Activated B cell treated with CpG ODN at 0.5 μM for 24 hours (primary cell): ENCODE data around the gene KCNJ11. TPM values are rescaled to one million over a fixed set of nuclear protein-coding genes. Genes with fewer than 3 reads are reported as not detected.

ENCODE experiments used
- ATAC-seq: fragments of 200-7000 bp; cut with Tn5 transposase; one replicate; pipeline ENCODE4 v1.10.0; 2021; ENCODE audit warnings: low read depth, mild to moderate bottlenecking, moderate library complexity
- CTCF ChIA-PET: fragments of 350-600 bp; sonication (Branson Sonifier 250); formaldehyde crosslinking; loops from one replicate; lab custom pipeline; 2021; ENCODE audit warnings: antibody characterized with exemption; lab: Charles Lee
- POLR2A ChIA-PET: fragments of 350-600 bp; sonication (Branson Sonifier 250); formaldehyde crosslinking; loops from one replicate; lab custom pipeline; 2021; ENCODE audit warnings: antibody characterized with exemption; lab: Charles Lee
- DNase-seq: peaks from one replicate; pipeline ENCODE4 v3.0.0; 2022
- H3K27ac Mint-ChIP-seq: one replicate; pipeline ENCODE4 v1.8.0; 2020; ENCODE audit warnings: mixed read lengths
- H3K27me3 Mint-ChIP-seq: one replicate; pipeline ENCODE4 v1.8.0; 2021; ENCODE audit warnings: mixed read lengths
- H3K36me3 Mint-ChIP-seq: one replicate; pipeline ENCODE4 v1.8.0; 2021; ENCODE audit warnings: low read depth, mixed read lengths
- H3K4me1 Mint-ChIP-seq: one replicate; pipeline ENCODE4 v1.8.0; 2021; ENCODE audit warnings: mixed read lengths
- H3K4me3 Mint-ChIP-seq: one replicate; pipeline ENCODE4 v1.8.0; 2020; ENCODE audit warnings: mild to moderate bottlenecking, mixed read lengths
- H3K9me3 Mint-ChIP-seq: one replicate; pipeline ENCODE4 v1.8.0; 2020; ENCODE audit warnings: mixed read lengths
- intact Hi-C: fragments of 100-400 bp; cut with micrococcal nuclease; formaldehyde crosslinking; loops from one replicate; pipeline ENCODE4 v1.15.1; 2024
- total RNA-seq: library from RNA; stranded (reverse); gene quantifications from 2 replicates; pipeline ENCODE4 v1.2.3, GENCODE V29; 2022
- TF ChIP-seq, protein P1 (sequence below): fragments of 200-600 bp; IDR thresholded peaks from one replicate; pipeline ENCODE4 v1.8.0; 2022; ENCODE audit warnings: antibody characterized with exemption, mild to moderate bottlenecking

KCNJ11 gene
- total RNA-seq, 1 donor from 2014 or later: 1.2 TPM

DNA sequence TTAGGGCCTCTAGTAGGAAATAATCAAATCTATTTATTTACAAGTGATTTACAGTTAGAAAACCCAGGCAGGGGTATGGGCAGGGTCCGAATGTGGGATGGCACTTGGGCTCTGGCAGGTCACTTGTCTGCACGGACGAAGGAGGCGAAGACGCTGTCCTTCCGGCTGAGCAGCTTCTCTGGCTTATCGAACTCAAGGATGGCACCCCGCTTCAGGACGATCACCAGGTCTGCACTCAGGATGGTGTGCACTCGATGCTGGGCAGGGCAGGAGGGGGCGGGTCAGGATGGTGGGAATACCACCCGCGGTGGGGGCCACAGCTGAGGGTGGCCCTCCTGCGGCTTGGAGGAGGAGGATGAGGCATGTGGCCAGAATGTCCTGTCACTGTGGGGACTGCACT, 4.4 kb upstream of the KCNJ11 start:
- intact Hi-C loops: no loop called here
- no peak overlapping the region for H3K4me3 Mint-ChIP-seq
- ChIA-PET POLR2A (no interaction called here), CTCF (no interaction called here)
- H3K36me3 Mint-ChIP-seq: no peaks in the 10 kb centered on the region
- ATAC-seq (no peak), DNase-seq (no peak)
- TF ChIP-seq, protein P1, sequence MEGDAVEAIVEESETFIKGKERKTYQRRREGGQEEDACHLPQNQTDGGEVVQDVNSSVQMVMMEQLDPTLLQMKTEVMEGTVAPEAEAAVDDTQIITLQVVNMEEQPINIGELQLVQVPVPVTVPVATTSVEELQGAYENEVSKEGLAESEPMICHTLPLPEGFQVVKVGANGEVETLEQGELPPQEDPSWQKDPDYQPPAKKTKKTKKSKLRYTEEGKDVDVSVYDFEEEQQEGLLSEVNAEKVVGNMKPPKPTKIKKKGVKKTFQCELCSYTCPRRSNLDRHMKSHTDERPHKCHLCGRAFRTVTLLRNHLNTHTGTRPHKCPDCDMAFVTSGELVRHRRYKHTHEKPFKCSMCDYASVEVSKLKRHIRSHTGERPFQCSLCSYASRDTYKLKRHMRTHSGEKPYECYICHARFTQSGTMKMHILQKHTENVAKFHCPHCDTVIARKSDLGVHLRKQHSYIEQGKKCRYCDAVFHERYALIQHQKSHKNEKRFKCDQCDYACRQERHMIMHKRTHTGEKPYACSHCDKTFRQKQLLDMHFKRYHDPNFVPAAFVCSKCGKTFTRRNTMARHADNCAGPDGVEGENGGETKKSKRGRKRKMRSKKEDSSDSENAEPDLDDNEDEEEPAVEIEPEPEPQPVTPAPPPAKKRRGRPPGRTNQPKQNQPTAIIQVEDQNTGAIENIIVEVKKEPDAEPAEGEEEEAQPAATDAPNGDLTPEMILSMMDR: no peak
- no peaks in the 10 kb centered on the region for H3K9me3 Mint-ChIP-seq
- H3K27ac Mint-ChIP-seq: no peak overlapping the region
- H3K4me1 Mint-ChIP-seq: peaks cover 18% of the 10 kb centered on the region
- H3K27me3 Mint-ChIP-seq: no peaks in the 10 kb centered on the region

DNA sequence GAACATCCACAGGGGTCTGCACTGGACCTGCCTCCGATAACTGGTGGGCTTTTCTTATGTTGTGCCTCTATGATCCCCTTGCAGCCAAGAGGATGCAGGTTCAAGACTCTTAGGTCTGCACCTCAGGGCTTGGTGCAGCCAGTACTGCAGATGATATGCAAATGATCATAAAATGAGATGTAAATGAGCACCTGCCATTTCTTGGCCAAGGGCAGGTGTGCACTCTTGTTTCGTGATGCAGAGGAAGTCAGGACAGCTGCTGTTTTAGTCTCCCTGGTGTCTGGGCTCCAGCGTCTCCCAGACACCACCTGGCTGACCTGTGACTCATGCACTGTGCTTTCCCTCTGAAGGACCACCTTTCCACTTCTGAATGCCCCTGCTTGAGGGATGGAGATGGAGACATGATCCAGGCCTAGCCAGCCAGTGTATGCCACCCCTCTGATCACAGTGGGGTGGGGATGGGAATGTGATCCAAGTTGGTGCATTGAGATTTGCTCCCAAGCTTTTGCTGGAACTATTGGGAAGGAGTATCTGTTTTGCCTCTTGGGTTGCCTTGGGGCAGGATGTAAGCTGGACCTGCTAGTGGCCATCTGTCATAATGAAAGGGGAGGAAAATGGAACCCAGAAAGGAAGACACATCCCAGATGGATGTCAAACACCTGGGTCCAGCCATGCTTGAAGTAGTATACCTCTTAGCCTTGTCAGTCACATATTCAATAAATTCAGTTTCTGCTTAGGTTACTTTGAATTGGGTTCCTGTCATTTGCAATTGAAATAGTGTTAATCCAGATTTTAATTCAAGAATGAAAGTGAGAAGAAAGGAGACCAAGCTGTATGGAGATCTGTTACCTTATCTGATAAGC, 3.3 kb upstream of the KCNJ11 start:
- no peaks in the 10 kb centered on the region for H3K27me3 Mint-ChIP-seq
- CTCF ChIA-PET: no interaction called here
- POLR2A ChIA-PET: no interaction called here
- H3K27ac Mint-ChIP-seq: peak overlapping the region; percentile 20
- TF ChIP-seq, protein P1: no peak
- H3K36me3 Mint-ChIP-seq: no peaks in the 10 kb centered on the region
- peaks cover 18% of the 10 kb centered on the region for H3K4me1 Mint-ChIP-seq
- intact Hi-C loops: no loop called here
- no peaks in the 10 kb centered on the region for H3K9me3 Mint-ChIP-seq
- ATAC-seq (no peak), DNase-seq (no peak)
- H3K4me3 Mint-ChIP-seq: no peak overlapping the region

DNA sequence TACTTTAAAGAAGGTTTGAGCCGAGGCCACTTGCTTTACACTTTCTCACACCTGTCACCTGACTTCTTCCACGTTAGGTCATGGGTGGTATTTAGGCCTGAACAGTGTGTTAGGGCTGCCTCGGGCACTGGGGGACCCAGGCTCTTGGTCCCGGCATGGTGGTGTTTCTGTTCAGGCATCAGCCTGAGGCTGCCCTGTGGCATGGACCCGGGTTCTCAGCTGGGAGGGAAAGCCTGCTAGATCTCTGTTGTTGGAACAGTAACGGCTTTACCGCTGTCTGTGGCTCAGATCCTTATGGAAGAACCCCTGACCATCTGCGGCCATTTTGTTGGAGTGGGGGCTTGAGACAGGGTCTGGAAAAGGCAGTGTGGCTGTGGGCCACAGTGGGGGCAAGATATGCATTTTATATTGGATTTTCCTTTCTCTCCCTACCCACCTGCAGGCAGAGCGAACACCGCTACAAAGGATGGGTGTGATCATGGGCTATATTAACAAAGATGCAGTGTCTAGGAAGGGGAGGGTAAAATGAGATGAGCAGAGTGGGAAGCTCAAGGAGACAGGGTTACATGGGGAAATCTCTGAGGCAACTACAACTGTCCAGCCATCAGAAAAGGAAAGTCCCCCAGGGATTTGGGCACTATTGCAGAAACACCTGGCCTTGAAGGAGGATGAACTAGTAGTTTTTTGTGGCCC, 1.6 kb upstream of the KCNJ11 start:
- intact Hi-C loops: loop anchor here (1.0 to 10.0 kb wide), 8 partner anchors 36 to 605 kb away; partner anchors contain the start of genes KCNC1, NUCB2, PIK3C2A and RPS13
- Mint-ChIP-seq H3K36me3 (no peaks in the 10 kb centered on the region), H3K27ac (no peak overlapping the region), H3K27me3 (no peaks in the 10 kb centered on the region), H3K4me1 (peaks cover 18% of the 10 kb centered on the region), H3K4me3 (peak overlapping the region; percentile 84), H3K9me3 (no peaks in the 10 kb centered on the region)
- TF ChIP-seq, protein P1: no peak
- POLR2A ChIA-PET: no interaction called here
- DNase-seq (no peak), ATAC-seq (no peak)
- CTCF ChIA-PET: interaction anchor here (0.7 kb wide), 1 partner anchor 10 kb away, joined by 3 read pairs; no protein-coding TSS in a partner anchor

DNA sequence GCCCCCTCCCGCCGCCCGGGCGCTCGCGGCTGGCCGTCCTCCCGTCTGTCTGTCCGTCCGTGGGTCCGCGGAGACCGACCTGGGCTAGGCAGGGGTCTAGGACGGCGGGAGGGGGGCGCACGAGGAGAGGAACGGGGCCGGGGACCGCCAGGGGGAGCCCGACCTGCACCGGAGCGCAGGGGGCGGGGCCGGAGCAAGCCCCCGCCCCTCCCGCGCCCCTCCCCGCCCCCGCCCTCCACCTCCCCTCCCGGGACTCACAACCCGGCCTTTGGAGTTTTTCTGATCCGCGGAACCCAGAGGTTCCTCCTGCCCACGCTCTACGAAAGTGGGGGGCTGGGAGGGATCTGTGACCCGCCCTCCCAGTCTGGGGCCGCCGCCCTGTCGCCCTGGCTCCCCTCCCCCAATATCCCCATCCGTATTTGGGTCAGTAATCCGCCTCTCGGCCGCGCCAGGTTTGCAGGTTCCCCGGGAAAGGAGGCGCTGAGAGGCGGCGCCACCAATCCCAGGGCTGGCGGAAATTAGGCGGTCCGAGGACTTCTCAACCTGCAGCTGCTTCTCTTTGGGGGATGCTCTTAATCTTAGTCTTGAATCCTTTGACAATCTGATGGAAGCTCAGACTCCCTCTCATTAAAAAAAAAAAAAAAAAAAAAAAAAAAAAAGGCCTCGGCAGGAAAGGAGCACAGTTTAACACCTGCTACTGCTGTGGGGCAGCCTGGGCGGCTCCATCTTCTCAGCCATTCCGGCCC, 925 bp upstream of the KCNJ11 start:
- peaks cover 18% of the 10 kb centered on the region for H3K4me1 Mint-ChIP-seq
- H3K9me3 Mint-ChIP-seq: no peaks in the 10 kb centered on the region
- TF ChIP-seq, protein P1: no peak
- peak; percentile 90 for ATAC-seq
- no peaks in the 10 kb centered on the region for H3K27me3 Mint-ChIP-seq
- intact Hi-C loops: loop anchor here (1.0 to 10.0 kb wide), 8 partner anchors 35 to 605 kb away; partner anchors contain the start of genes KCNC1, NUCB2, PIK3C2A and RPS13
- peak overlapping the region; percentile 59 for H3K27ac Mint-ChIP-seq
- ChIA-PET CTCF (interaction anchor here (0.7 to 1.1 kb wide), 3 partner anchors 11 to 139 kb away, joined by 3 read pairs; no protein-coding TSS in a partner anchor), POLR2A (interaction anchor here (0.5 kb wide), 2 partner anchors 37 to 111 kb away, joined by 3 to 4 read pairs; no protein-coding TSS in a partner anchor)
- DNase-seq: peak; percentile 85
- H3K36me3 Mint-ChIP-seq: no peaks in the 10 kb centered on the region
- peak overlapping the region; percentile 84 for H3K4me3 Mint-ChIP-seq
